Nephron (organoid): ENCODE results near the gene FRMD1.
A peak's percentile ranks its signal among the peaks of the same experiment; 100 is the strongest.

Experiments used
- H3K27ac Mint-ChIP-seq, 3 experiments: 2 replicates each; pipeline ENCODE4 v1.8.0; 2020; ENCODE audit warnings: mixed read lengths in 3 of 3, mild to moderate bottlenecking in 2 of 3, moderate library complexity in 1 of 3
- H3K27me3 Mint-ChIP-seq: 2 replicates; pipeline ENCODE4 v1.8.0; 2021; ENCODE audit warnings: low read depth, mild to moderate bottlenecking, moderate library complexity, mixed read lengths
- H3K36me3 Mint-ChIP-seq: 2 replicates; pipeline ENCODE4 v1.8.0; 2020; ENCODE audit warnings: low read depth, mixed read lengths
- H3K4me1 Mint-ChIP-seq: 2 replicates; pipeline ENCODE4 v1.8.0; 2020; ENCODE audit warnings: mixed read lengths
- H3K4me3 Mint-ChIP-seq, 3 experiments: 2 replicates each; pipeline ENCODE4 v1.8.0; 2020; ENCODE audit warnings: mild to moderate bottlenecking in 3 of 3, mixed read lengths in 3 of 3, moderate library complexity in 2 of 3
- H3K9me3 Mint-ChIP-seq: 2 replicates; pipeline ENCODE4 v1.8.0; 2020; ENCODE audit warnings: mixed read lengths
- CTCF ChIP-seq, 3 experiments: fragments of 200-600 bp; sonication (generic); IDR thresholded peaks; one replicate each; pipeline ENCODE4 v1.5.0; 2021; ENCODE audit warnings: antibody characterized with exemption in 3 of 3; ENCODE audit not compliant: unreplicated experiment in 3 of 3

FRMD1 gene

GRCh38 chr6:168027521-168027920 lies 51.5 kb downstream of the FRMD1 start:
- Mint-ChIP-seq H3K27me3 (peaks cover 4% of the 10 kb centered on the region), H3K4me3 (no peak overlapping the region), H3K27ac (no peak overlapping the region), H3K9me3 (no peaks in the 10 kb centered on the region), H3K36me3 (no peaks in the 10 kb centered on the region), H3K4me1 (peaks cover 52% of the 10 kb centered on the region)
- no peak for TF ChIP-seq CTCF (IDR thresholded peaks at IDR 0.05; ENCODE audit: unreplicated experiment in 3 of 3)

- Mint-ChIP-seq H3K27ac (peak overlapping the region in 2 of 3 experiments; percentile 32 to 78), H3K4me3 (no peak overlapping the region), H3K4me1 (peaks cover 51% of the 10 kb centered on the region), H3K27me3 (peaks cover 4% of the 10 kb centered on the region), H3K9me3 (no peaks in the 10 kb centered on the region), H3K36me3 (no peaks in the 10 kb centered on the region)
- no peak for TF ChIP-seq CTCF (IDR thresholded peaks at IDR 0.05; ENCODE audit: unreplicated experiment in 3 of 3)
Measured at GRCh38 chr6:168026925-168027324, 52.1 kb downstream of the FRMD1 start.

- peaks cover 42% of the 10 kb centered on the region for H3K4me1 Mint-ChIP-seq
- H3K9me3 Mint-ChIP-seq = no peaks in the 10 kb centered on the region
- H3K27ac Mint-ChIP-seq = no peak overlapping the region
- no peak for TF ChIP-seq CTCF (IDR thresholded peaks at IDR 0.05; ENCODE audit: unreplicated experiment in 3 of 3)
- peaks cover 4% of the 10 kb centered on the region for H3K27me3 Mint-ChIP-seq
- H3K36me3 Mint-ChIP-seq = no peaks in the 10 kb centered on the region
- no peak overlapping the region for H3K4me3 Mint-ChIP-seq
Measured at GRCh38 chr6:168025831-168026710, 52.9 kb downstream of the FRMD1 start.

GRCh38 chr6:168024951-168025510 lies 54.0 kb downstream of the FRMD1 start:
- Mint-ChIP-seq H3K36me3 (no peaks in the 10 kb centered on the region), H3K9me3 (peaks cover 2% of the 10 kb centered on the region), H3K27me3 (peaks cover 4% of the 10 kb centered on the region), H3K4me3 (no peak overlapping the region), H3K4me1 (peaks cover 36% of the 10 kb centered on the region), H3K27ac (no peak overlapping the region)
- no peak for TF ChIP-seq CTCF (IDR thresholded peaks at IDR 0.05; ENCODE audit: unreplicated experiment in 3 of 3)

GRCh38 chr6:168022488-168023321 lies 56.3 kb downstream of the FRMD1 start:
- no peak overlapping the region for H3K4me3 Mint-ChIP-seq
- TF ChIP-seq CTCF (IDR thresholded peaks at IDR 0.05; ENCODE audit: unreplicated experiment in 3 of 3) = no peak
- peaks cover 21% of the 10 kb centered on the region for H3K4me1 Mint-ChIP-seq
- peaks cover 10% of the 10 kb centered on the region for H3K9me3 Mint-ChIP-seq
- peaks cover 5% of the 10 kb centered on the region for H3K36me3 Mint-ChIP-seq
- peak overlapping the region in 1 of 3 experiments; percentile 69 for H3K27ac Mint-ChIP-seq
- peaks cover 4% of the 10 kb centered on the region for H3K27me3 Mint-ChIP-seq
